Measurements from ENCODE around the gene C12orf75. TPM values are rescaled to one million over a fixed set of nuclear protein-coding genes. Genes with fewer than 3 reads are reported as not detected.

The C12orf75 gene
- total RNA-seq, 1 donor from 2014 or later: 276 TPM

DNA sequence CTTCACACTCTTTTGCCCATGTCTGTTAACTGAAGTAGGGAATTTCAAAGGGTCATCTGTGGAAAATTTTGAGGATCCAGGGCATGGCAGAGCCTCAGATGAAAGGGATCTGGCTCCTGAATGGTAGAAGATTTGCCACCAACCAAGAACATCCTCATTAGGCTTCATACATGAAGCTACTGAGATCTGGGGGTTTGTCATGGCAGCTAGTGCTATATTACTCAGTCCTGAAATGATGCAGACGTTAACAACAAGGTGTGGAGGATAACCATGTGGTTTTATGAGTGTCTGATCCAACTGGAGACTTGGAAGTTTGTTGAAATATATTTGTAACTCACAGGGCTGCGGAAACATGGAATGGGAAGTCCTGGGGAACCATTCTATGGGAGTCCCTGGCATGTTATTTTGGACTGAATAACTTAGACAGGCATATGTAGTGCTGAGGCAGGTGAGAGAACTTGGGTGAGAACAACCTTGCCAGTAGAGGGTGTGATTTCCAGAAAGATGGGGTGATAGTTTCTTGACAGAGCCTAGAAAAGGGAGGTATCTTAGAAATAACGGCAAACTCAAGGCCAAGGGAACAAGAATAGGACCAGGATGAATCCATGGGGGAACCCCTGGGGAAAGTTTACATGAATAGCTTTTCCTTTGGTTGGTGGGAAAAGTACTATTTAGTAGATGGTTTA is 42.0 kb upstream of the C12orf75 start:
- no peak for DNase-seq (ENCODE audit: low read depth)
- Histone ChIP-seq H3K4me3 (ENCODE audit: low read depth, low read length) (no peak overlapping the region), H3K36me3 (ENCODE audit: control insufficient read depth, insufficient read depth, low read length) (no peaks in the 10 kb centered on the region), H3K27me3 (ENCODE audit: control insufficient read depth, insufficient read depth, low read length) (no peaks in the 10 kb centered on the region)
- TF ChIP-seq, protein P1, sequence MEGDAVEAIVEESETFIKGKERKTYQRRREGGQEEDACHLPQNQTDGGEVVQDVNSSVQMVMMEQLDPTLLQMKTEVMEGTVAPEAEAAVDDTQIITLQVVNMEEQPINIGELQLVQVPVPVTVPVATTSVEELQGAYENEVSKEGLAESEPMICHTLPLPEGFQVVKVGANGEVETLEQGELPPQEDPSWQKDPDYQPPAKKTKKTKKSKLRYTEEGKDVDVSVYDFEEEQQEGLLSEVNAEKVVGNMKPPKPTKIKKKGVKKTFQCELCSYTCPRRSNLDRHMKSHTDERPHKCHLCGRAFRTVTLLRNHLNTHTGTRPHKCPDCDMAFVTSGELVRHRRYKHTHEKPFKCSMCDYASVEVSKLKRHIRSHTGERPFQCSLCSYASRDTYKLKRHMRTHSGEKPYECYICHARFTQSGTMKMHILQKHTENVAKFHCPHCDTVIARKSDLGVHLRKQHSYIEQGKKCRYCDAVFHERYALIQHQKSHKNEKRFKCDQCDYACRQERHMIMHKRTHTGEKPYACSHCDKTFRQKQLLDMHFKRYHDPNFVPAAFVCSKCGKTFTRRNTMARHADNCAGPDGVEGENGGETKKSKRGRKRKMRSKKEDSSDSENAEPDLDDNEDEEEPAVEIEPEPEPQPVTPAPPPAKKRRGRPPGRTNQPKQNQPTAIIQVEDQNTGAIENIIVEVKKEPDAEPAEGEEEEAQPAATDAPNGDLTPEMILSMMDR (IDR thresholded peaks at IDR 0.05; ENCODE audit: insufficient read depth, low read length, poor library complexity, severe bottlenecking): no peak

DNA sequence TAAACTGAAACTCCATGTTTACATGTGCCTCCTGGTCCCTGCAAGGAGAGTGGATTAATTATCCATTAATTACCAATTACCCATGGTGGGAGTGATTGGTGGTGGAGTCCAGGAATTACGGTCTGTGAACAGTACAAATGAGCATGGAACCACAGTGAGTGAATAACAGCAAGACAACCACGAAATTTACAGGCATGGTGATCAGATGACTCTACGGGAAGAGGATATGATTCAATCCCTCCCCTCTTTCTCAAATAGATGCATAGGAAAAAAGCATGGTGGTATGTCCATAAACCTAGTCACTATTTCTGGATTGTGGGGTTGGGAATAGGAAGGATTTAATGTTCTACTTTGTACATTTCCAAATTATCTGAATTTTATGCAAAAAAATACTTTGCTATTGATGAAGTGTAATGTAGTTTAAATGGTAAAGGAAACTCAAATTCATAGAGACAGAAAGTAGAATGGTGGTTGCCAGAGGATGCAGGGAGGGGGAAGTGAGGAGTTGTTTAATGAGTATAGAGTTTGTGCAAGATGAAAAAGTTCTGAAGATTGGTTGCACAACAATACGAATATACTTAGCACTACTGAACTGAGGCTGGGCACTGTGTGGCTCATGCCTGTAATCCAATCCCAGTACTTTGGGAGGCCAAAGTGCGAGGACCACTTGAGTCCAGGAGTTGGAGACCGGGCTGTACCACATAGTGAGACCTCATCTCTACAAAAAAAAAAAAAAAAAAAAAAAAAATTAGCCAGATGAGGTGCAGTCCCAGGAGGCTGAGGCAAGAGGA is 41.2 kb upstream of the C12orf75 start:
- H3K27me3 ChIP-seq (ENCODE audit: control insufficient read depth, insufficient read depth, low read length): no peaks in the 10 kb centered on the region
- TF ChIP-seq, protein P1 (IDR thresholded peaks at IDR 0.05; ENCODE audit: insufficient read depth, low read length, poor library complexity, severe bottlenecking): no peak
- H3K36me3 ChIP-seq (ENCODE audit: control insufficient read depth, insufficient read depth, low read length): no peaks in the 10 kb centered on the region
- DNase-seq (ENCODE audit: low read depth): peak; percentile 16
- H3K4me3 ChIP-seq (ENCODE audit: low read depth, low read length): no peak overlapping the region

DNA sequence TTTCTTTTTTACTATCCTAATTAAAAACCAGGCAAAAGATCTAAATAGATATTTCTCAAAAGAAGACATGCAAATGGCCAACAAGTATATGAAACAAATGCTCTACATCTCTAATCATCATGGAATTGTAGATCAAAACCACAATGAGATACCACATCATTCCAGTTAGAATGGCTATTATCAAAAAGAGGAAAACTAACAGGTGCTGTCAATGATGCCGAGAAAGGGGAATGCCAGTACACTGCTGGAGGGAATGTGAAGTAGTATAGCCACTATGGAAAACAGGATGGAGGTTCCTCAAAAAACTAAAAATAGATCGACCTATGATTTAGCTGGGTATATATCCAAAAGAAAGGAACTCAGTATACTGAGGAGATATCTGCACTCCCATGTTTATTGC is 39.0 kb upstream of the C12orf75 start:
- Histone ChIP-seq H3K27me3 (ENCODE audit: control insufficient read depth, insufficient read depth, low read length) (no peaks in the 10 kb centered on the region), H3K4me3 (ENCODE audit: low read depth, low read length) (no peak overlapping the region), H3K36me3 (ENCODE audit: control insufficient read depth, insufficient read depth, low read length) (no peaks in the 10 kb centered on the region)
- DNase-seq (ENCODE audit: low read depth): no peak
- TF ChIP-seq, protein P1 (IDR thresholded peaks at IDR 0.05; ENCODE audit: insufficient read depth, low read length, poor library complexity, severe bottlenecking): no peak

DNA sequence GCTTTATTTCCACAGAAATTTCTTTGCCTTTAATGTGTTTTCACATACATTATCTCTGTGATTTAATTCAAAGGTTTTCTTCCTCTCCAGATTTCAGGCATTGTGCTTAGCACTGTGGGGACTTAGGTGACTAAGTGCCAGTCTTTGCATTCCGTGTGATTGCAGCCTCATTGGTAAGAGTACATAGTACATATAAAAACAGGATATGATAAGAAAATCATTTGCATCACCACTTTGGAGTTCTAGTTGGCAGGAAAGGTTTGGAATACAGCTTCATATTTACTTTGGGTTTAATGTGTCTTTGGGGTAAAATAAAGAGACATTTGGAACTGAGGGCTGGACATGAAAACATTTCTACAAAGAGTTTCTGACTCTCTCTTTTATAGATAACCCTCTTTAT is 37.8 kb upstream of the C12orf75 start:
- H3K36me3 ChIP-seq (ENCODE audit: control insufficient read depth, insufficient read depth, low read length): no peaks in the 10 kb centered on the region
- TF ChIP-seq, protein P1 (IDR thresholded peaks at IDR 0.05; ENCODE audit: insufficient read depth, low read length, poor library complexity, severe bottlenecking): no peak
- H3K4me3 ChIP-seq (ENCODE audit: low read depth, low read length): no peak overlapping the region
- no peak for DNase-seq (ENCODE audit: low read depth)
- no peaks in the 10 kb centered on the region for H3K27me3 ChIP-seq (ENCODE audit: control insufficient read depth, insufficient read depth, low read length)

DNA sequence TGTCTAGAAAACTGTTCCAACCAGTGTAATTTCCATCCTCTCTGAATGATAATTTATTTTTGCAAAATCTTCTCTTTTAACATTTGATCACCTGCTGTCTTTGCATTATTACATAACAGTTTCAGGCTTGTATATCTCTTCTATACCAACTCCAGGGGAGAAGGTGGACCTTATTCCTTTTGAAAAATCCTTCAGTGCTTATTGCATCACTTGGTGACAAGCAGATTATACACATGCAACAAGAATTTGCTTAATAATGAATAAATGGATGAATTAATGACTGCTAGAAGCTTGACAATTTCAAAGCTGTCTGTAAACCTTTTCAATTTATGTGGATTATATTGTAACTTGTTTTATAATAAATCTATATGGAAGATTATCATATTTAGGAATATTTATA is 37.3 kb upstream of the C12orf75 start:
- Histone ChIP-seq H3K36me3 (ENCODE audit: control insufficient read depth, insufficient read depth, low read length) (no peaks in the 10 kb centered on the region), H3K4me3 (ENCODE audit: low read depth, low read length) (no peak overlapping the region), H3K27me3 (ENCODE audit: control insufficient read depth, insufficient read depth, low read length) (no peaks in the 10 kb centered on the region)
- no peak for DNase-seq (ENCODE audit: low read depth)
- TF ChIP-seq, protein P1 (IDR thresholded peaks at IDR 0.05; ENCODE audit: insufficient read depth, low read length, poor library complexity, severe bottlenecking): no peak

Data from kidney epithelial cell (primary cell).